K562 (cell line): Measurements from ENCODE around the gene ZNF141. TPM values are rescaled to one million over a fixed set of nuclear protein-coding genes. Genes with fewer than 3 reads are reported as not detected.

Experiments used
- SUPT5H ChIP-seq: fragments of 450-650 bp; IDR thresholded peaks from 2 replicates; pipeline ENCODE4 v1.6.1; 2016
- TAF7 ChIP-seq: fragments of 450-650 bp; IDR thresholded peaks from 2 replicates; pipeline ENCODE4 v1.6.1; 2016; ENCODE audit warnings: missing genetic modification characterization, missing compliant biosample characterization
- TOE1 ChIP-seq, 2 experiments: fragments of 450-650 bp in 1 of 2; sonication (generic) in 1 of 2; formaldehyde crosslinking in 1 of 2; IDR thresholded peaks; 2 replicates each; pipeline versions ENCODE4 v1.7.1 to v1.8.0; 2016 to 2022; ENCODE audit warnings: borderline replicate concordance in 2 of 2, mild to moderate bottlenecking in 2 of 2, antibody characterized with exemption in 1 of 2, inconsistent platforms in 1 of 2, low read depth in 1 of 2, missing genetic modification reagents in 1 of 2, moderate library complexity in 1 of 2
- ZNF280A ChIP-seq: fragments of 450-650 bp; IDR thresholded peaks from 2 replicates; pipeline ENCODE4 v1.6.1; 2018; ENCODE audit warnings: mild to moderate bottlenecking, low read depth; ENCODE audit not compliant: partially characterized antibody
- ZNF584 ChIP-seq: fragments of 200-800 bp; sonication (Bioruptor generic); IDR thresholded peaks from 2 replicates; pipeline ENCODE4 v1.6.1; 2016; ENCODE audit warnings: low read depth, mild to moderate bottlenecking, missing genetic modification characterization, missing compliant biosample characterization
- polyA plus RNA-seq, 8 experiments: library from polyadenylated mRNA; depleted of rRNA in 4 of 8; stranded (reverse) in 5 of 8; unstranded in 3 of 8; fragments of >200 nt; fragmentation: Nextera tagmentation in 2 of 8; fragmentation: Illumina TruSeq in 1 of 8; extraction: Ambion mirVana in 2 of 8; extraction: Trizol in 1 of 8; gene quantifications; 2 replicates each; pipeline versions ENCODE4 v1.2.1 to v1.2.3, GENCODE V29; 2011 to 2014; ENCODE audit warnings: inconsistent platforms in 1 of 8, missing spikeins in 1 of 8
- total RNA-seq, 7 experiments: library from RNA; depleted of rRNA in 6 of 7; stranded (reverse); fragments of >200 nt in 6 of 7; fragmentation: Illumina TruSeq in 2 of 7; extraction: Trizol in 2 of 7; gene quantifications; 2 replicates each; pipeline versions ENCODE4 v1.2.1 to v1.2.3, GENCODE V29; 2011 to 2021; ENCODE audit warnings: low replicate concordance in 1 of 7
- TF ChIP-seq, protein P1 (sequence below): IDR thresholded peaks from 2 replicates; pipeline ENCODE4 v1.6.1; 2011; ENCODE audit warnings: borderline replicate concordance, low read depth, mild to moderate bottlenecking, moderate library complexity, low read length; ENCODE audit not compliant: insufficient read depth, poor library complexity, severe bottlenecking

Gene ZNF141
- total and polyA plus RNA-seq, 9 of the 15 experiments (the other 6 are each of a cell fraction or from before 2014, with no cell fraction given) = 0.09 TPM; not detected in 8

GRCh38 chr4:309807-310206 is 27.8 kb upstream of the ZNF141 start (continued):
- TF ChIP-seq ZNF584 (CRISPR knock-in tag) (no peak), SUPT5H (no peak), TAF7 (tag) (no peak), TOE1 (IDR thresholded peaks at IDR 0.05; ENCODE audit: borderline replicate concordance) (no peak), TOE1 (CRISPR knock-in tag; IDR thresholded peaks at IDR 0.05; ENCODE audit: borderline replicate concordance, low read depth) (no peak), ZNF280A (no peak)
- TF ChIP-seq, protein P1, sequence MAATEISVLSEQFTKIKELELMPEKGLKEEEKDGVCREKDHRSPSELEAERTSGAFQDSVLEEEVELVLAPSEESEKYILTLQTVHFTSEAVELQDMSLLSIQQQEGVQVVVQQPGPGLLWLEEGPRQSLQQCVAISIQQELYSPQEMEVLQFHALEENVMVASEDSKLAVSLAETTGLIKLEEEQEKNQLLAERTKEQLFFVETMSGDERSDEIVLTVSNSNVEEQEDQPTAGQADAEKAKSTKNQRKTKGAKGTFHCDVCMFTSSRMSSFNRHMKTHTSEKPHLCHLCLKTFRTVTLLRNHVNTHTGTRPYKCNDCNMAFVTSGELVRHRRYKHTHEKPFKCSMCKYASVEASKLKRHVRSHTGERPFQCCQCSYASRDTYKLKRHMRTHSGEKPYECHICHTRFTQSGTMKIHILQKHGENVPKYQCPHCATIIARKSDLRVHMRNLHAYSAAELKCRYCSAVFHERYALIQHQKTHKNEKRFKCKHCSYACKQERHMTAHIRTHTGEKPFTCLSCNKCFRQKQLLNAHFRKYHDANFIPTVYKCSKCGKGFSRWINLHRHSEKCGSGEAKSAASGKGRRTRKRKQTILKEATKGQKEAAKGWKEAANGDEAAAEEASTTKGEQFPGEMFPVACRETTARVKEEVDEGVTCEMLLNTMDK = no peak
- TF ChIP-seq, all 486 proteins: peak for 0
